Large intestine (tissue), 1 donor: ENCODE results near the gene IAH1. TPM values are rescaled to one million over a fixed set of nuclear protein-coding genes. Genes with fewer than 3 reads are reported as not detected.

ENCODE experiments used
- polyA plus RNA-seq: library from polyadenylated mRNA; unstranded; fragments of 120-200 nt; gene quantifications from one replicate; pipeline ENCODE4 v1.2.1, GENCODE V29; 2013

The IAH1 gene
- polyA plus RNA-seq, 1 donor: 43.4 TPM

Other genes with a start within 250 kb of the IAH1 start
- 49.6 TPM for gene ITGB1BP1, start 51.0 kb upstream of the IAH1 start, polyA plus RNA-seq
- gene CPSF3, start 50.9 kb upstream of the IAH1 start, polyA plus RNA-seq: 32.2 TPM
- gene ADAM17, start 81.3 kb downstream of the IAH1 start, polyA plus RNA-seq: 21.1 TPM
- 234 TPM for gene YWHAQ, start 156.4 kb downstream of the IAH1 start, polyA plus RNA-seq